T-helper 2 cell (primary cell): ENCODE measurements around the gene SLC49A3.
A peak's percentile ranks its signal among the peaks of the same experiment; 100 is the strongest.
"Not testable (repeated sequence)": the region's sequence is repeated elsewhere in the genome, so short reads cannot be mapped to it uniquely, and the experiment has no call there.

Source experiments
- DNase-seq, 5 experiments: peaks; one replicate each; pipeline versions ENCODE4 v3.0.0 to v3.0.0-alpha.2; 2012 to 2022

The SLC49A3 gene

DNA sequence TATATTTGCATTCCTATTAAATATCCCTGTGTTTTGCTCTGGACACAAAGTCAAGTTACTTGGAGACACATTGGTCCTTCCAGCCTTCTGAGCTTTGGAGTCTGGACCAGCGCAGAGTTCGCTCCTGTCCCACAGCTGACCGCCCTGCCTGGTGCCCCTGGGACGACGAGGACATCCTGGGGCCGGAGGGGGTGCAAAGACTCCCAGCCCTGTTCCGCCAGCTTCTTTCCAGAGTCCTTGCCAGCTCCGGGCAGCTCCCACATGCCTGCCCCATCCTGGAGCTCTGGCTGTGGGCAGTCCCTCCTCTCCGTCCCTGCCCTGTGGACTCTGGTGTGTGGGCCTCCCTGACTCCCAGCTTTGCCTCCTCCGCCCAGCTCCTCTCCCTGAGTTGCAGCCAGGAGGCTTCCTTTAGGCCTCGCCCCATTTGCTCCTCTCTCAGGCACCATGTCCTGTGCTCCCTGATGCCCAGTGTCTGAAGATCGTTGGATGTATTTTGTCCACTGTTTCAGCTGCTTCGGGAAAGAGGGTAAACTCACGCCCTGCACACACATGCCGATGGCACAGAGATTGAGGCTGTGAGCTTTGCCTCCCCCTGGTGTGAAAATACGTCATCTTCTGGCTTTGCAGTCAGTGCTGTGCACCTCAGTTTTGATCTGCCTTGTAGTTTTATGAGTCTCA is 11.8 kb upstream of the SLC49A3 start:
- no peak for DNase-seq

DNA sequence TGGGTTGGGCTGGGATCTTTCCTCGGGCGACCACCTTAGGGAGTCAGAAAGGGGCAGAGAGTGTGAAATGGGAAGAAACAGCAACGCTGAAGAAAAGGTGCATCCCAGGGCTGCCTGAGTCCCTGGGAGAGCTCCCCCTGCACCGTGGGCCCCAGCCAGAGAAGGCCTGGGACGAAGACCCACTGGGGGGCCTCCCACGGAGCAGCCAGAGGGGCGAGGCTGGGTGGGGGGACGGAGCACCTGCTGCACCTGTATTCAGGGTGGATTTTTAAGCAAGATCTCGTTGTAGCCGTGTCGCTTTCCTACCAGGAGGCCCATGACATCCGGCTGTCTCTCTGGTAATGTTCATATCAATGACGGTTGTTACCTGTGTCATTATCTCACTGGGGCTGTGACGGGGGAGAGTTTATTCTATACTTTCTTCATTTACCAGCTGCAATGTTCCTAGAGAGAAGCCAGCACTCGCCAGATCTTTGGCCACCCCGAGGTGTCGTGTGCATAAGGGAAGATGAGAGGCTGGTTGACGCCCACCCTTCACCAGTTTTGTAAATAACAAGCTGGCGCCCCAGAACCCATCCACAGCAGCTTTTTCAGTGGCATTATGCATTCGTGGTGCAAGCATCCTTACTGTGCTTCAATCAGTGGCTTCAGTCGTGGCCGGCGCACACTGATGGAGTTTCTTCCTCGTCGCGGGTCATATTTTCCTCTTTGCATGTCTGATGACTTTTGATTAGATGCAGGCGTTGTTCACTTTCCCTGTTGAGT is 11.0 kb upstream of the SLC49A3 start:
- no peak for DNase-seq

GRCh38 chr4:694341-694940 is 5.5 kb upstream of the SLC49A3 start:
- DNase-seq: not testable (repeated sequence)

DNA sequence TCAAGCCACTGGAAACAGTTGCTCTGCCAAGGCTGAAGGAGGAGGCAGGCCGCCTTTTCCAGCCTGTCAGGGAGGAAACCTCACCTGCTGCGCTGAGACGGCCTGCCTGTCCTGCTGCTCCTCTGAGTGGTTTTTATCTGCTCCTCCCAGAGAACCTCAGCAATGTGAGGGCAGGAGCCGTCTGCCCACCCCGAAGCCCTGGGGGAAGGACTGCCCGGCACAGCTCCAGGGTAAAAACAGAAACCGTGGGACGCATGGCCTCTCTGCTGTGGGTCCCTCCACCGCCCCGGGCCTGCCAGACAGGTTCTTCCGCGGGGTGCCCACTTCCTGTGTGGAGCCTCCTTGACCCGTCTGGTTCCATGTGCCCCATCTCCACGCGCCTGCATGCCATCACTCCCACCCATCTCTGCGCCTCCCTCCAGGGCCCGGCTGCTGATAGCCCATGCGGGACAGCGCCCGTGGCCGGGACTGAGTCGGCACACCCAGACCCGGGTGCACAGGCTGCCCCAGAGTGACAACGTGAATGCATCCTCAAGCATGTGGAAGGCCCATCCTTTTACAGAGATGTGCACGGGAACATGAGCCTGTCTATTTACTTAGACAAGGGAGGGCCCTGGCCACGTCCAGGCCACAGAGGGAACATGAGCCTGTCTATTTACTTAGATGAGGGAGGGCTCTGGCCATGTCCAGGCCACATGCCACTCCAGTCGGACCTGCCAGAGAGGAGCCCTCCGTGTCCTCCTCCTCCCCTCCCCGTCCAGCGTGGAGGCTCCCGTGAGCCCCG is 4.0 kb upstream of the SLC49A3 start:
- DNase-seq: no peak

GRCh38 chr4:689723-690122 is 772 bp upstream of the SLC49A3 start:
- DNase-seq: no peak

DNA sequence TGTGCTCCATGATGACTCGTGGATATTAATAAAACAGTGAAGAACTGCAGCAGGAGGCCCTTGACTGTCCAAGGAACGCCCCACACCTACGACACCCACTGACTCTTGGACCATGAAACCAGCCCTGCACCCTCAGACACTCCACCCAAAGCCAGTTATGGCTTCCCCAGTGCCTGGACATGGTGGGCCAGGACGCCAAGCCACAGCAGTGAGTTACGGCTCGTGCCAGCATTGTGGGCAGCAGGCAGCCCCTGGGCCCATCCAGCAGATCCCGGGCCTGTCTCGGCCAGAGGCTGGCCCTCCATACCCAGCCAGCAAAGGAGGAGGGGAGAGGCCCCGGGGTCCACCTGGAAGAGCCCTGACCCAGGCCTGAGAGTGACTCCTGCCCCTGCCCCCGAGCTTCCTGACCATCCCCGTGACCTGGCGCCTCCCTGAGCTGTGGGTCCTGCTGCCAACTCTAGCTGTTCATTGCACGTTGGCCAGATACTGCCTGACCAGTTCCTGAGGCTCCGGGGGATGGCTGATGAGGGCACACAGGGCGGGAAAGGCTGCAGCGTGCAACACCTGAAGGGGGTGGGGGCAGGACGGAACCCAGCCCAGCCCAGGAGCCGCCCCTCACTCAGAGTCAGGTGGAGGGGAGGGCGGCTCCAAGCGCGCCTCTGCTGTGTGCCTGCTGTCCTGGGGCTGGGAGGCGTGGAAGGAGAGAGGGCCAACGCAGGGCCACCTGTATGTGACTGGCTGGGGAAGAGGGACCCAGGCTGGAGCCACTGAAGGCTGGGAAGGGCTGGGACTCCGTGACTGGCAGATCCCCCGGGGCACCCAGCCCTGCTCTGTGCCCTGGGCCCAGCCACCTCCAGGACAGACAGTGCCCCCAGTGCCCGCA is 739 bp downstream of the SLC49A3 start:
- no peak for DNase-seq

DNA sequence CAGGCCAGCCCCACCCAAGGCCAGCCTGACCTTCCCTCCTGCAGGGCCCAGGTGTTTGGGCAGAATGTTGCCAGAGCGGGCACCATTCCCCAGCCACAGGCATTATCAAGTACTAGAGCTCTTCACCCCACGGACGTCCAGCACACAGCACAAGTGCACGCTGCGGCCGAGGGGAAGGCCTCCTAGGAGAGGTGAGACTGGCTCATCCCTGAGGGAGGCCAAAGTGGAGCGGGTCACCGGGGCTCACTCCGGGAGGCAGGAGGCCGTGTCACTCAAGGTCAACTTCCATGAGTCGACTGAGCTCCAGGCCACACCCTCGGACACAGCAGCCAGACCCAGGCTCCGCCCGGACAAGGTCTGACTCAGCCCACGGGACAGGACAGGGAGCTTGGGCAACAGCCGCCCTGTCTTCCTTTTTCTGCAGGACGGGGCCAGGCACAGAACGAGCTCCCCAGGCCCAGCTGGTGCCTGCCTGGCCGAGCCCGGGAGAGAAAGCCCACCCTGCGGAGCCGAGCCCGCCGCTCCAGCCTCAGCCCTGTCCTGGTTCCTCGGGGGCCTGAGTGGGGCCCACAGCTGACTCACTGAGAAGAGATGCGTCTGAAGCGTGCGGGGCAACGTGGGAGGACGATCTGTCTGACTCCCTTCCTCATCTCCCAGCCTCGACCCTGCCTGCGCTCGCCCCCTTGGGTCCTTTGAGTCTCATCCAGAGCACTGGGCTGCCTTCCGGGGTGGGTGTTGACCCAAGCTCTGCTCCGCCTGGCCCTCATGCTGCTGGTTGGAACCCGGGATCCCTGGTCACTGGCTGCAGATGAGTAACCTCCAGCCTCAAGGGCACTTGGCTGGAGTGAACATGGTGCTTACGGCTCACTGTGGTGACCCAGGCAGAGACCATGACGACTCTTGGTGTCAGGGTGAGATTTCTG is 1.6 kb downstream of the SLC49A3 start:
- DNase-seq: no peak

DNA sequence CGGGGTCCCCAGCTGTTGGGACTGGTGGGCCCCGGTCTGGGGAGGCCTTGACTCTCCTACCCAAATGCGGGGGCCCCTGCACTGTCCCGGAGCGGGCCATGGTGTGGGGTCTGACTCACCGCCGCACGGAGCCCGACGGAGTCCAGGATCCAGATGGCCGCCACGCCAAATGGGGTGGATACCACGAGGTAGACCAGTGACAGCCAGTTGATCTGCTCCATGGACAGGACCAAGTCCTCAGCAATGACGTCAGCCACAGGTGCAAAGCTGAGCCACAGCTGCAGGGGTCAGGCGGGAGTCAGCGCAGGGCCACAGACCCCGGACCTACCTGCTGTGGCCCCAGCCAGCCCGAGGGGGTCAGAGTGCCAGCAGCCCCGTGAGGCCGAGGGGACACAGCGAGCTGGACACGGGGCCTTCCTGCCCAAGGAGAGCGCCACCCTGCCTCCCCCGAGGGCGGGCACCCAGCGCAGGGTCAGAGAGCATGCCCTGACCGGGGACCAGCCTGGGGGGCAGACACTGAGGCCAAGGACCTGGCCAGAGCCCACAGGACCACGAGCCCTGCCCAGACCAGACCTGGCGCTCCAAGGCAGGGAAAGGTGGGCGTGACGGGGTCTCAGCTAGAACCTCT is 2.4 kb downstream of the SLC49A3 start:
- no peak for DNase-seq

GRCh38 chr4:685679-686412 is 3.1 kb downstream of the SLC49A3 start:
- DNase-seq: no peak

GRCh38 chr4:684623-685327 is 4.2 kb downstream of the SLC49A3 start:
- no peak for DNase-seq

DNA sequence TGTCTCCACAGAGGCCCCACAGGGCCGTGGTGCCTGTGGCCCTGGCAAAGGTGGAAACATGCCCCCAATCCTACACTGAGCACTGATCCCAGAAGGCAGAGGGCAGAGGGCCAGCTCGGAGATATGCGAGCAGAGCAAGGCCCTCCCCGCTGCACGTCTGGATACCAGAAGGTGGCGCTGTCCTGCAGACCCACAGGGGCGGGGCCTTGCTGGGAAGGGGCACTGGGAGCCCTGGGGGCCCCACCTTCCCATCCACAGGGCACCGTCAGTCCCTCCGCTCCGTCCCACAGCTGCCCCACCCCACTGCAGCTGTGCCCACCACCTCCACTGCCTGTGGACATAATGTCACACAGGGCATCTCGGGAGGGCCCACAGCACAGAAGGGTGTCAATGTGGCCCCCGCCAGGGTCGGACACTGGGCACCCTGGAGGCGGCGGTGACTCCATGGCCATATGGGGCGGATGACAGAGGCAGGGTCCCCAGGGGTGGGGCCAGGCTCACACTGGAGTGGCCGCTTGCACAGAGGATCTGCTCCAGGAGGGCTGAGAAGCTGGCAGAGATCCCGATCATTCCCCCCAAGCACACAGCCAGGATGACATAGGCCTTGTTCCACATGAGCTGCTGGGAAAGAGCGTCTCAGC is 4.8 kb downstream of the SLC49A3 start:
- peak in 2 of 5 experiments; percentile 18 to 57 for DNase-seq

DNA sequence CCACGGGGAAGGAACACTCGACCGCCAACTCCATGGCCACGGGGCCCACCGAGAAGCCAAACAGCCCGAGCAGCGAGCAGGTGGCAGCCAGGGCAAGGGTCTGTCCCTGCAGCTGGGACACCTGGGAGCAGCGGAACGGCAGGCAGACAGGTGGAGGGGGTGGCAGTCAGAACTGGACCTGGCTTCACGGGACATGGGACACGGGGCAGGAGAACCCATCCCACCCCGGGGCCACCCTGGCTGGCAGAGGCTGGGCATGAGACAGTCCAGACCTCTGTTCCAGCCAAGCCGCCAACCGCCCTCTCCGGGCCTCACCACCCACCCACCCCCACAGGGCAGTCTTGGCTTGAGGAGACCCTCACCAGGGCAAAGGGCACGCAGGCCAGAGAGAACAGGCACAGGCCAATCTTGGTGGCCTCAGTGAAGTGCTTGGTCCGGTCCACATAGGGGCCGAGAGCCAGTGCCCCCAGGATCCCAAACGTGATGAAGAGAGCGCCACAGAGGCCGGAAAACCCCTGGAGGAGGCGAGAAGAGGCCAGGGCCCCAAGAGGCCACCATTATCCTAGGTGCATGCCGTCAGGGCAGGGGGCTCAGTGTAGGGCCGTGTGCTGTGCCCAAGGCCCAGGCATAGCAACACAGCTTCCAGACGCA is 5.6 kb downstream of the SLC49A3 start:
- DNase-seq: no peak

GRCh38 chr4:682490-683172 is 6.3 kb downstream of the SLC49A3 start:
- DNase-seq: no peak

DNA sequence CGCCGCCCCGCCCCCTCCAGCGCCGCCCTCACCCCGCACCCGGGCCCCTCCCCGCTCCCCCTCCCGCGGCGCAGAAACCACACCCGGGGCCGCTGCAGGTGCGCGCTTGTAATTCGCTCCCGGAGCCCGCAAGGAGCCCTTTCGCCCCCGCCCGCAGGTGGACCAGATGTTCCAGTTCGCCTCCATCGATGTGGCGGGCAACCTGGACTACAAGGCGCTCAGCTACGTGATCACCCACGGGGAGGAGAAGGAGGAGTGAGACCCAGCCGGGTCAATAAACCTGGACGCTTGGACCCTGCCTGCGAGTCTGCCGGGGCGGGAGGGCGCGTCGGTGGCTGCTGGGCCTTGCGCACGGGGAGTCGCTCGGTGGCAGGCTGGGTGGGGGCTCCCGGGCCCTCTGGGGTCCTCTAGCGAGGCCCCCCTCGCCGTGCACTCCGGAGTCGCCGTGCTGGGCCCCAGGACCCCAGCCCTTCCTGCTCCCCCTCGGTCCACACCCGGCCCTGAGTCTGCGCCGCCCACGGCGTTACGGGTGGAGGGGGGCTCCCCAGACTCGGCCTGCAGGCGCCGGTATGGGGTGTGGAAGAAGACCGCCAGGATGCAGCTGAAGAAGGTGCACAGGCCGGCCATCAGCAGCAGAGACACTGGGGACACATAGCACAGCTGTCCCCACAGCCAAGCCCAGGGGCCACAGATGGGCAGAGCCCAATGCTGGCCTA is 7.1 kb downstream of the SLC49A3 start:
- DNase-seq: peak in 4 of 5 experiments; percentile 32 to 60 (median 34)

GRCh38 chr4:680928-681645 is 7.9 kb downstream of the SLC49A3 start:
- peak in 3 of 5 experiments; percentile 36 to 69 (median 57) for DNase-seq

- DNase-seq: no peak
Measured at GRCh38 chr4:680551-680927, 8.4 kb downstream of the SLC49A3 start.
